ENCODE measurements around the gene ATP6V1G3.
"Not testable (repeated sequence)": the region's sequence is repeated elsewhere in the genome, so short reads cannot be mapped to it uniquely, and the experiment has no call there.

Gene ATP6V1G3

DNA sequence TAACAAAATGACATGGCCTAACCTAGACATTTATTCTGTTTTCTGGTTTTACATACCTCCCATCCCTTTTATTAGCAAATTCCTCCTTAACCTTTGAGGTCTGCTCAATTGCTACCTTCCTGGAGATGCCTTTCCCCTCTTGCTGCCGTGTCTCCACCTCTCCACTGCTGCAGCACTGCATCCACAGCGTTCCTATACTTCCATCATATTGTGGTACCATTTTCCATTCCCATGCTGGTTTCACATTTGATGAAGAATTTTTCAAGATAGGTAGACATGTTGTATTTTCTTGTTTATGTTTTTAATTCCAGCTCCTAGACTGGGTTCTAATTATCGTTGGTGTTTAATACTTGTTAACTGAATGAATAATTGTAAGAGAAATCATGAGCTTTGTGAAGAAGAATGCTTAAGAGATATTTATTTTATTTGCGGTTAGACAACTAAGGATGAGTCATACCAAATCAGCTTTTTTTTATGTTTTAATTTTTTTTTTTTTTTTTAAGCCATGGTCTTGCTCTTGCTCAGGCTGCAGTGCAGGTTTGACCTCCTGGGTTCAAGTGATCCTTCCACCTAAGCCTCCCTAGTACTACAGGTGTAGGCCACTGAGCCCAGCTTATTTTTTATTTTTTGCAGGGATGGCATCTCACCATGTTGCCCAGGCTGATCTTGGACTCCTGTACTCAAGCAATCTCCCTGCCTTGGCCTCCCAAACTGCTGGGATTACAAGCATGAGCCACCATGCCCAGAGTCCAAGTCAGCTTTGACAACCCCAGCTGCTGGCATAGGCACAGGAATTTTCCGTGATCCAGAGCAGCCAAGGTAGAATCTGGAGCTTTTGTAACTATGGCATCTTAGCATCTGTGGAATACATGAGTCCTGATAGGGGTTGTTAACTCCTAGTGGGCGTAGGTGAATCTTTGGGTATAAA lies 44.0 kb downstream of the ATP6V1G3 start:
- DNase-seq, result no peak

DNA sequence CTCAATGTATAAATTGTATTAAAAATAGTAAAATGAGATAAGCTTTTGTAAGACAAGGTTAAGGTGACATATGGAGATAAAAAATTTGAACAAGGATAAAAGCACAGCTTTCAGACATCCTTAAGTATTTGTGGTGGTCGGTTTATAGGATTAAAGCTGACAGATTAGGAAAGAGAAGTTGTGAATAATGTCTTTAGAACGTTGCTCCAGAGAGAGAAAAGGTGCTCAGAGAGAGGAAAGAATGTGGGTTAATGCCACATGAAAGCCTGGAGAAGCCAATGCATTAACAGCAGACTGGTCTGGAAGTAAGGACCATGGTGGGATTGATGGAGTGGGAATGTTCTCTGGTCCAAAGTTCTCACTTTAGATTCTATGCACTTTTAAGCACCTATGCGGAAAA lies 44.8 kb downstream of the ATP6V1G3 start:
- no peak for DNase-seq

- DNase-seq, result no peak
Measured at GRCh38 chr1:198494658-198495103, 45.8 kb downstream of the ATP6V1G3 start.

DNA sequence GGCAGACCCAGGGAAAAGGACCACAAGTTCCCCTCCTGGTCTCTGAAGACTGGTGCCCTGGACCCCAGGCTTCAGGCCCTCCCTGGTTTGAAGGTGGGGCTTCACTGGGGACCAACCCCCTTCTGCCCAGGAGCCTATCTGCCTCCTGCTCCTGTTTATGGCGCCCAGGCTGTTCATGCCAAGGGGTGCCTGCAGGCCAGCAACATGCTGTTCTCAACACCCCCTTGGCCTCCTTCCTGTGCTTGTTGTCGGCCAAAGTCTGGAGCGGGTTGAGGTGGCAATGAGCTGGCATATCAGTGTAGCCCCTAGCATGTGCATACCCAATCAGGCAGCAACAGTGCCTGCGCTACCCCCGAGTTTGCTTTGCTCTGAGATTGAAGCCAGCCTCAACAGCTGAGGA lies 46.3 kb downstream of the ATP6V1G3 start:
- no peak for DNase-seq

DNA sequence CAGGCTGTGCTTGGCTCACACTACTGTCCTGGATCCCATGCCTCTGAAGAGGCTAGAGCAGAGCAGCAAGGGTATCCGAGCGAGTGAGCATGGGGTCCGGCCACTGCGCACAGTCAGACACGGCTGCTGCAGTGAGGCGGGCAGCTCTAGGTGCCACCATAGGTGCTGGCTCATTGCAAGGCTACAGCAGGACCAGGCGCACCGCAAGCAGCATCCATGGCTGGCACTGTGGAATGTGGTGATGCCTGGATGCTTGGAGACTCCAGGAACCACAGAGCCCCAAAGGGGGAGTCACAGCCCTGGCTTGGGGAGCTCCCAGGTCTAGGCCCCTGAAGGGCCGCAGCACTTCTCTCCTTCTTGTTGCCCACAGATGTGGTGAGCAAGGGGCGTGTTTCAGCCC lies 47.2 kb downstream of the ATP6V1G3 start:
- DNase-seq, result no peak

- DNase-seq, result no peak
Measured at GRCh38 chr1:198492872-198493271, 47.6 kb downstream of the ATP6V1G3 start.

GRCh38 chr1:198491596-198491995 lies 48.9 kb downstream of the ATP6V1G3 start:
- DNase-seq, result no peak

DNA sequence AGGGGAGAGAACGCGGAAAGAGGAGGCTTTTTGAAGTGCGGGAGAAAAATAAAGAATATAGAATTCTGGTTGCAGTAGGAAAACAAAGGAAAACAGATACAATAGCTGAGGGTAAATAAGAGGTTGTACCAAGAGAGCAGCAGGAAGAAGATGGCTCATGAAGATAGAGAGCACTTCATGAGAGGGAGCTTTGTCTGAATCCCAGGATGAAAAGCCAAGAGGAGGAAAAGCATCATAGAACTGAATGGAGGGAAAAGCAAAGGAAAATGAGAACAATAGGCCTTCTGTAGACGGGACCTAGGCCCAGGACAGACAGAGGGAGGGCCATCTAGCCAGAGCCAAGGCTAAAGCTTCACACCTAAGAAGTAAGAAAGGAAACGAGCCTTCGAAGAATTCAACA lies 49.5 kb downstream of the ATP6V1G3 start:
- no peak for DNase-seq

- DNase-seq, result no peak
Measured at GRCh38 chr1:198490224-198490623, 50.3 kb downstream of the ATP6V1G3 start.

DNA sequence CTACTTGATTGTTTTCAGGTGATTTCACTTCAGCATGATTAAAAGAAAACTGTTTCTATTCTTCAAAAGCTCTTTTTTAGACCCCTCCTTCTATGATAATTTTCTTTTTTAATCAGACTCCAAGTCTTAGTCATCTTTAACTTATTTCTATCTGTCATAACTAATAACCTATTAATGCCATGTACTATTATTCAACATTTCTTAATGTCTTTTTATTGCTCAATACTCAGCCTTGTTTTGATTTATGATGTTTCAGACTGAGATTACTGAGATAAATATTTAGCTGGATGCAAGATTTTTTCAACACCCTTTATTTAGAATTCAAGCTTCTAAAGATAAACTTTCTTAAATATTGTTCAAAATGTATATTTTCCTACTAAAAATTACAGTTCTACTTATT lies 53.6 kb downstream of the ATP6V1G3 start:
- no peak for DNase-seq

DNA sequence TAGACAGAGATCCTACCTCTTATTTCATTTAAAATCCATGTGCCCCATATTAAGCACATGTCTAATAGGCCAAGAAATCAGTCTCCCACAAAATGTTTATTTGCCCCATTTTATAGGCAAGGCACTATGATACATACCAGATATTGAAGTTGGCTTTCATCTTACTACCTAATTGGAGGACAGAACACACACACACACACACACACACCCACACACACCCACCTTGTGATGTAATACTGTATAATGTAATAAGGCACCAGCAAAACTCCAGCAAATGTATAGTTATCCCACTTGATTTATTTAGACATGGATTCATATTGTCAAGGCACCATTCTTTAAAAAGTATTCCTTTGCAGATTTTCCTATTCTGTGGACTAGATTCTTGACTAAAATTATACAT lies 56.8 kb downstream of the ATP6V1G3 start:
- no peak for DNase-seq

- DNase-seq, result no peak
Measured at GRCh38 chr1:198483006-198483405, 57.5 kb downstream of the ATP6V1G3 start.

- DNase-seq, result no peak
Measured at GRCh38 chr1:198481661-198482060, 58.8 kb downstream of the ATP6V1G3 start.

- no peak for DNase-seq
Measured at GRCh38 chr1:198480876-198481275, 59.6 kb downstream of the ATP6V1G3 start.

DNA sequence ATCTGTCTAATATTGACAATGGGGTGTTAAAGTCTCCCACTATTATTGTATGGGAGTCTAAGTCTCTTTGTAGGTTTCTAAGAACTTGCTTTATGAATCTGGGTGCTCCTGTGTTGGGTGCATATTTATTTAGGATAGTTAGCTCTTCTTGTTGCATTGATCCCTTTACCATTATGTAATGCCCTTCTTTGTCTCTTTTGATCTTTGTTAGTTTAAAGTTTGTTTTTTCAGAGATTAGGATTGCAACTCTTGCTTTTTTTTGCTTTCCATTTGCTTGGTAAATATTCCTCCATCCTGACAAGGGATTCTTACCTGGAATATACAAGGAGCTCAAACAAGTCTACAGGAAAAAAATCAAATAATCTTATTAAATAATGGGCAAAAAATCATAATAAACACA lies 63.1 kb downstream of the ATP6V1G3 start:
- DNase-seq, result not testable (repeated sequence)

Measured in CD4-positive, alpha-beta T cell treated with Interferon alpha-2 for 1 hour (primary cell).